Activated gamma-delta T cell treated with Interleukin-2 at 50 U/mL for 16 hours (primary cell): ENCODE measurements around the gene CPN2.

Experiments used
- DNase-seq: peaks from one replicate; pipeline ENCODE4 v3.0.0-alpha.2; 2020

The CPN2 gene

DNA sequence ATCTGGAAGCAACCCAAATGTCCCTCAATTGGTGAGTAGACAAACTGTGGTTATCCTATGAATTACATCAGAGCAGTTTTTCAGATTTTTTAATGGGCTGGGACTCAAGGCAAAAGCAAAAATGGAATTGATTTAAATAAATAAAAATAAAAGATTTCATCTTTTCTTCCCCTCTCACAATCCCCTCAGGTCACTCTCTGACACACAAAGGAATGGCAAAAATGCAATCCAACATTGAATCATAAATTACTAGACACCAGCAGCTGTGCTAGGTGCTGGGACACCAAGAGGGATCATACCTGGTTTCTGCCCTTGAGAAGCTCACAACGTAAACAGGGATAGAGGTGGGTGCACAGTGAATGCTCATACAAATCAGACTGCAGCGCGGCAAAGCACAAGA, 58.8 kb downstream of the CPN2 start:
- DNase-seq: no peak
